Myocyte (in vitro differentiated cells): ENCODE results near the gene COA8. TPM values are rescaled to one million over a fixed set of nuclear protein-coding genes. Genes with fewer than 3 reads are reported as not detected.

ENCODE experiments used
- DNase-seq: peaks from one replicate; pipeline ENCODE4 v3.0.0-alpha.2; 2012; ENCODE audit warnings: low read depth
- polyA plus RNA-seq: library from polyadenylated mRNA; unstranded; fragments of >200 nt; gene quantifications from one replicate; pipeline ENCODE4 v1.2.1, GENCODE V29; 2012; ENCODE audit warnings: missing spikeins
- total RNA-seq: library from RNA; depleted of rRNA; stranded (reverse); fragments of >200 nt; gene quantifications from 2 replicates; pipeline ENCODE4 v1.2.3, GENCODE V29; 2014

COA8 gene, protein sequence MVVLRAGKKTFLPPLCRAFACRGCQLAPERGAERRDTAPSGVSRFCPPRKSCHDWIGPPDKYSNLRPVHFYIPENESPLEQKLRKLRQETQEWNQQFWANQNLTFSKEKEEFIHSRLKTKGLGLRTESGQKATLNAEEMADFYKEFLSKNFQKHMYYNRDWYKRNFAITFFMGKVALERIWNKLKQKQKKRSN
- total RNA-seq, result 66.5 and 69.4 TPM in 2 replicates
- polyA plus RNA-seq, result 57.4 TPM

DNA sequence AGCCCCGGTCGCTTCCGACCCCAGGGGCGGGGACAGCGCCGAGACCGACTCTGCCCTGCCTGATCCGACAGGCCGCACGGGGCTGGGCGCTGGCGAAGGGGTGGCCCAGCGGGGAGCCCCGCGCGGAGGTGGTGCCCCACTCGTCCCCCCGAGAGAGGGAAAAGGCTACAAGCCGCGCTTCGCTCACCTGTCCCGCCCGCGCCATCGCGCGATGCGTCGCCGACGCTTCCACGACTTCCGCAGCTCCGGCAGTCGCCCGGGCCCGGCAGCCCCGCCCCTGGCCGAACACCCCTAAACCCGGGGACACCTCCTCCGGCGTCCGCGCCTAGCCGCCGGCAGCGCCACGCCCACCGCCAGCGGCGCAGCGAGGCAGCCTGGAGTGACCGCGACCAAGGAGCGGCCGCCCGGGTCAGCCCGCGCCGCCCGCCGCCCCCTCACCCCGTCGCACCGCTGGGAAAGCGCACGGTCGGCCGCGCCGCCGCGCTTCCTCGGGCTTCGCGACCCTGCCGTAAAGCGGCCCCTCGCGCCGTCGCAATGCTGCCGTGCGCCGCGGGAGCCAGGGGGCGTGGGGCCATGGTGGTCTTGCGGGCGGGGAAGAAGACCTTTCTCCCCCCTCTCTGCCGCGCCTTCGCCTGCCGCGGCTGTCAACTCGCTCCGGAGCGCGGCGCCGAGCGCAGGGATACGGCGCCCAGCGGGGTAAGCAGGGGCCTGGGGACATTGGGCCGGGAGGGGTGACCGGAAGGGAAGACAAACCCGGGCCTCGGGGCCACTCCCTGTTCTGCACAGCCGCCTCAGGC lies at the start of gene COA8, which contains the start of gene BAG5:
TSS of gene COA8 (plus strand) at position 532 of the 797 bp plus-strand sequence. CDS start at position 574, 42 bp downstream.
TSS of gene BAG5 (minus strand) at position 229 of the 797 bp plus-strand sequence. CDS start 1,493 bp downstream, outside the sequence.
- peak; percentile 85 for DNase-seq

DNA sequence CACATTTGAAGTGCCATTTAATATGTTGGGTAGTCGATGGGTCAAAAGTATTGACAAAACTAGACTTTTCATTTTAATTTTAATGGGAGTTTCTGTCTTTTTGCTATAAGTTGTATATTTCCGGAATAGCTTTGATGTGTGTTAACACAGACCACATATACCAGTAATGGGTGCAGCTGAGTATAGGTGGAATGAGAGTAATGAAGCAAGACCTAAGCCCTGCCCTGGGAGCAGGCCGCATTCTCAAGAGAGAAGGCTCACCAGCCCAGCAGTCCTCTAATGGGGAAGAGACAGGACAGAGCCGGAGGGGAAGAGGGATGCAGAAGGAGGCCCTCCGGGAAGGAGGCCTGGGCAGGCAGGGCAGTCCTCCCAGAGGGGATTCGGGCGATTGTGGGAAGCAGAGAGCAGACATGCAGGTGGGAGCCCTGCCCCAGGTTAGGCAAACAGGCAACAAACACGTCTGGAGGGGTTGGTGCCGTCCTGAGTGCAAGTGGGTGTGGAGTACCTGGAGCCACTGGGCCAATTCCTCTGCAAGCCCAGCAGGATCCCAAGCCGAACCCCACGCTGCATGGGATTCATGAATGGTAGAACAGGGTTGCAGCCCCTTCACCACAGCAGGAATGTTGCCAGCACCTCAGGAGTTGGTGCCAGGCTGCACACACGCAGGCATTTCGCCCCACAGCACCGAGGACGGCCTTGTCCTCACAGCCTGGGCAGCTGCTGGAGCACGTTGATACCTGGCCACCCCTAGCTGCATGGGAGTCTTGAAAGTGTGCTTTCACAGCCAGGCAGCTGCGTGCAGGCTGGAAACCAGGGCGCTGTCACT lies 48.0 kb upstream of the COA8 start:
- no peak for DNase-seq

DNA sequence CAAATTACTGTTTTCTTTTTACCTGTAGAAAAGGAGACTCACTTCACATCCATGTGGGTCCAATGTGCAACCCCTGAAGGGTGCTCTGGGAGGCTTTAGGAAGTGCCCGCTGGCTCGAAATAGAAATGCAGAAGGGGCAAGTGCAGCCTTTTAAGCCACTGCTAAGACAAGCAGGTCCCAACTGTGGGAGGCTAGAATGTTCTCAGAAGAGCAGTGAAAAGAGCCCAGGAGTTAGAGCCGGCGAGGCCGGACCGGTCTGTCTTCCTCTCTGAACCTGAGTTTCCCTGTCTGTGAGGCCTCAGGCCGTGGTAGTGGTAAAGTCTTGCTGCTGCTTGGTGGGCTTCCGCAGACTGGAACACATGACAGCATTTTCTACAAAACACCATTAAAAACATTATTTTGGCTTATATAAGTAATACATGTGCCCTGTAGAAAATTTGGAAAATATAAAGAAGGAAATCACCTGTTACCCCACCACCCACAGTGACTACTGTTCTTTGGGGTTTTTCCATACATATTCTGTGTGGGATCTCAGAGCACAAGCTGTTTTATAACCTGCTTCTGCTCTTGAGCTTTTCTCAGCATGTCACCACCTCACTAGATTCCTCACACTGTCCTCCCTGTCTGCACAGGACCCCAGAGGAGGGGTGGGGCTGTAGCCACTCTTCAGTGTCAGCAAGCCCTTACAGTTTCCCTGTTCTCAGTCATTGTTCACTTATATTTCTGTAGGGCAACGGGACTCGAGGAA lies 46.2 kb upstream of the COA8 start:
- DNase-seq, result no peak

GRCh38 chr14:103517174-103517566 lies 45.6 kb upstream of the COA8 start:
- no peak for DNase-seq

DNA sequence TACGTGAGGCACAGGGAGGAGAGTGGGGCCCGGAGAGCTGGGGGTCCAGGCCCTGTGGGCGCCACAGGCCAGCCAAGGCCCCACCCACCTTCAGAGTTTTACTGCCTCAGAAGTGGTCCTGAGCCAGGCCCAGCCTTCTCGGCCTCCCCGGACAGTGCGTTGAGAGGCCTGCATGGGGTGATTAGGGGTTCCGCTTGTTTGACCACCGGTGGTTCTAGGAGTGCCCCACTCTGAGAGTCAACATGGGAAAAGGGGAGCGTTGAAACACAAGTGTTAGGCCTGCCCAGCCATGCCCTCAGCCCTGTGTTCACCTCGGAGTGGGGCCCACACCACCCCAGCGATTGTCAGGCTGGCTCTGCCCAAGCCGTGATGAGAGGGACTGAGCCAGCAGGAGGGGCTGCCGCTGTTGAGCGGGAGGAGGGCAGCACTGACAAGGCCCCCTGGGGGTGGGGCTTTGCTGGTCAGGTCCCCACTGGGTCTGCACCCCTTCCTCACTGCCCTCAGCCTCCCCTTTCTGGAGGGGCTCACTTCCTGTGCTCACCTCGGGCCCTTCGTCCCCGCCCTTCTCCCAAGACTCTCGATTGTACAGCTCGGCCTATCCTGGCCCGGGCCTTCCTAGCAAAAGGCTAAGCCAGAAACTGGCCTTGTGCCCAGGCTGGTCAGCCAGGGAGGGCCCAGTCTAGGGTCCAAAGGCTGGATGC lies 44.9 kb upstream of the COA8 start:
- DNase-seq, result no peak

DNA sequence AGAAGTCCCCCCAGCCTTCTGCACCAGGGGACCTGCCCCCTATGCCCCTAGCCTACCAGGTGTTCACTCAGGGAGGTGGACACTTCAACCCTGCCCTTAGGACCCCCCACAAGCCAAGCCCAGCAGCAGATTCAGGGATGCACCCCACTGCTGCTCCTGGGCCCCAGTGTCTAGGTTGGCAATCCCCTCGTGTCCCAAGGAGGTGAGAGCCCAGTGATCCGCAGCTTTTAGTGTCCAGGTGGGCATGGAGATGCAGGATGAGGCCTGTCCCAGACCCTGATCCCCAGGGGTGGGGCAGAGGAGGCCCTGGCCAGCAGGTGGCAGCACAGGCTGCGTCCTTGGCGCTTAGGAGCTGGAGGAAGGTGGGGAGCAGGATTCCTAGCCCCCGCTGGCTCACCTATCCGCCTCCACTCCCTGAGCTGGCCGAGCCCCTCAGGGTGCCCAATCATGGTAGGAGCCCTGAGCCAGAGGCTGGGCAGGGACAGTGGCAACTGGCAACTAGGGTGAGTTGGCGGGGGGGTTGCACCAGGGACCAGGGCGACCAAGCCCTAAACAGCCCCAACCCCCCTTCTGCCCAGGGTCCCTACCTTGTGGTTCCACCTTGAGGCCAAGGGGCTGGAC lies 44.2 kb upstream of the COA8 start:
- peak; percentile 66 for DNase-seq

DNA sequence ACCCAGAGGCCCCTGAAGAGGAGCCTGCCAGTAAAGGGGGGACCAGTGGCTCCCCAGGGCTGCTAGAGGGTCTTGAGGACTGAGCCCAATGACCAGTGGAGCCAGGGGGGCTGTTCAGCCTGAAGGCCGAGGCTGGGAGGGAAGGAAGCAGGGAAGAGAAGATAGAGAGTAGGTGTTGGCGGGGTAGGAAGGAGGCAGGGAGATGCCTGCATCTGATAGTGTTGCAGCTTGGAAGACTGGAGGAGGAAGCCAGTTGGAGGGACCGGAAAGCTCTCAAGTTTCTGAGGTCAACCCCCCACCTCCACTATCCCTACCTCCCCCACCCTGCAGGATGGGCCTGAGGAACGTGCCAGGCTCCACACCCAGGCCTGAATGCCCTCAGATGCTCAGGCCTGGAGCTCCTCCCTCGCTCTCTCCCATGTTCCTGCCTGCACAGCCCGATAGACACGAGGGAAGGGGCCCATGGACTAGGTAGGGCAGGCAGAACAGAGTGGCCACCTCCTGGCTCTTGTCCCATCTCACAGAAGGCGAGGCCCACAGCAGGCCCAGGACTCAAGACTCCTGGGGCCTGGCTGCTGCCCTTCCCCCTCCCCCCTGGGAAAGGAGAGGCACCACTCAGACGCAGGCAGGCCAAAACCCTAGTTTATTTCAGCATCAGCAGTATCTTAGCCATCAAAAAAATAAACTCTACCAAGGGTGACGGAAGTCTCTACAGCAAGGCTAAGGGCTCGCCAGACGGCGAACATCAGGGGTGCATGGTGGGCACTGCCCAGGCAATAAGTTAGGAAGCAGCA lies 43.5 kb upstream of the COA8 start:
- DNase-seq, result peak; percentile 53

GRCh38 chr14:103519837-103520212 lies 42.9 kb upstream of the COA8 start:
- no peak for DNase-seq

- DNase-seq, result no peak
Observed at GRCh38 chr14:103520269-103520656, 42.5 kb upstream of the COA8 start.

DNA sequence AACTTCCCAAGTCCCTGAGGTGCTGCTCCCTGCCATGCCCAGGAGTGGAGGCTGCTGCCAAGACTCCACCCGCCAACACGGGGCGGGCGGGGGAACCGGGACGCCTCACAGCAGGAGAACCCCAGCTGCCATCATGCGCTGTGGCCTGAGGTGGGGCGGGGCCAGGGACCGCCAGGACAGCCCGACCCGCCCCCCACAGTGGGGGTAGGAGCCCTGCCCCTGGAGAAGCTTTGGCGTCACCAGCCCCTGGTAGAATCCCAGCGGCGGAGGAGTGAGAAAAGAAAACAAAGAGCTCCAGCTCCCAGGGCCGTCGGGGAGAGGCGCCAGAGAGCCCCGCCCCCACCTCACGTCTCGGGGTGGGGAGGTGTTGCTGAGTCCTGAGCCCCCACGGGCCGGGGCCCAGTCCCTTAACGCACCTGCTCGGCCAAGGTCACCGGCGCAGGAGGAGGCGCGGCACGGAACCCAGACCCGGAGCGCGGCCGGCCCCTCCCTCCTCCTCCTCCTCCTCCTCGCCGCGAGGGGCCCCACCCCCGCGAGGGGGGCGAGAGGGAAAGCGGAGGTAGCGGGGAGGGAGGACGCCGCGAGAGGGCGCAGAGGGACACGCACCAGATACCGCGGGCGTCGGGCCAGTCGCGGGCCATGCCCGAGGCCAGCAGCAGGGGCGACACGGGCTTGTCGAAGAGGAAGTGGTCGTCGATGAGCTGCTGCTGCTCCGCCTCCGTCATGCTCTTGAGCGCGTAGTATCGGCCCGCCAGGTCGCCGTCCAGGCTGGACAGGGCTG lies 41.9 kb upstream of the COA8 start:
- peak; percentile 78 for DNase-seq

- DNase-seq, result no peak
Observed at GRCh38 chr14:103521438-103521950, 41.3 kb upstream of the COA8 start.

DNA sequence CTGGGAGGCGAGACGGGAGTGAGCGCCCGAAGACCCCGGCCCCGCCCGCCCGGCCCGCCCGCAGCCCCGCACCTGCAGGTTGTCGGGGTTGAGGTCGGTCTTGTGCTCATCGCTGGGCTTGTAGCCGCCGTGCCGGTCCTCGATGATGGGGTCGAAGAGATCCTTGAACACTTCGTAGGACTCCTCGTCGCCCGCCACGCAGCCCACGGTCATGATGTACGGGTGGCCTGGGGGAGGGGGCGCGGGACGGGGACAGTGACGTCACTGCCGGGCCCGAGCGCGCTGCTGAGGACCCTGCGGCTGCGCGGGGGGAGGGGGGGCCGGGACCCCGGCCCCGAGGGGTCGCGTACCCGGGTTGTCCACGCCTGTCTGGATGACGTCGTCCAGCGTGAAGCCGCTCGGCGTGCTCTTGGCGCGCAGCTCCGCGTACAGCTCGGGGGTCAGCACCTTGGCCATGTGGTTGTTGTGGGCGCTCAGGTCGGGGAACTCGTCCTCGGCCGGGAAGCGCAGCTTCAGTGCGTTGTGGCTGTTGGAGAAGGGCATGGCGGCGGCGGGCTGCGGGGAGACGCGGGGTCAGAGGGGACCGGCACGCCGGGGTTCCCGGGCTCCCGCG lies 40.7 kb upstream of the COA8 start:
- DNase-seq, result peak; percentile 44

DNA sequence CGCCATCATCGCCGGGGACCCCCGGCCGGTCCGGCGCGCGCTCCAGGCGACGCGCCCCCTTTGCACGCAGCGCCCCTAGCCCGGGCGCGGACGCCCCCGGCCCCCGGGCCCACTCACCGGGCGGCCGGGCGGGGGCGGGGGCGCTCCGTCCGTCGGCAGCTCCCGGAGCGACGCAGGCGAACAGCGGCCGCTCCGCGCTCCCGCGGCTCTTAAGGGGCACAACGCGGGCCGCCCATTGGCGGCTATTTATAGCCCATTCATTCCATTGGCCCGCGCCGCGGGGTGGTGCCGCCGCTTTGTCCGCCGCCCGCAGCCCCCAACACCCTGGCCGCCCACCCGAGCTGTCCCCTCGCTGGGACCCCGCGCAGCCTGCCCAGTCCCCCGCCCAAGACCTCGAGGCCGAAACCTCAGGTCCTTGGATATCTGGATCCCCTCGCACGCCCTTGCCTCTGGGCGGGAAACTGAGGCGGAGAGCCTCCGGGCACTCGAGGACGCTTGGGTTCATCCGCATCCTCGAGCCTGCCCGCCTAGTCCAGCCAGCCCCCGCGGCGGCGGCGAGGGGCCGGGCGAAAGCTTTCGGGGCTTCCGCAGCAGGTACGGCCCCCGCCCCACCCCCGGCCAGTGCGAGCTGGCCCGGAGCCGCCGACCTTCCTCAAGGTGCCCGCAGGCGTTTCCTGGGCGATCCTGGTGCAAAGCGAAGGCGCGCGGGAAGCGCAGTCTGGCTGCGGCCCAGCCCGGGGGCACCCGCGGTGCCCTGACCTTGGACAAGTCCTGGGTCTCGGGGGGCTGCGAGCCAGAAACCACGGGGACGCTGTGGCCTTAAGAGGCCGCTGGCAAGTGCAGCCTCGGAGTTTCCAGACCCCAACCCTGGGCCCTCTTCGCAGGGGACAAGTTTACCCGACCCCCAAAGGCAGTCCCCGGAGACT lies 39.8 kb upstream of the COA8 start, which contains the start of gene CKB:
TSS of gene CKB (minus strand) at position 182 of the 926 bp plus-strand sequence. CDS start 337 bp downstream, outside the sequence.
- peak; percentile 73 for DNase-seq

DNA sequence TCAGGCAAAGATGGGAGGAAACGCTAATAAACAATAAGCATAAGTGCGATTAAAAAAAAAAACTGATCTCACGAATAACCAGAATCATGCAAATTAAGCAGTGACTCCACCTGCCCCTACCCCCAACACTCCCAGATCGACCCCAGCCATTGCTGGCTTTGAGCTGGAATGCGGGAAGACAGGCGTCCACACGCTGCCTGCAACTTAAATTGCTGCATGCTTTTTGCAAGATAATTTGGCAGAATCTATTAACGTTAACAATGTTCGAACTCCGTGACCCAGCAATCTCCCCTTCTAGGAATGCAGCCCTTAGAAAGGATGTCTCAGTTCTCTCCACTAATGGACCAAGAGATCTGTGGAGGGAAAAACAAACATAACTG lies 39.2 kb upstream of the COA8 start:
- no peak for DNase-seq

DNA sequence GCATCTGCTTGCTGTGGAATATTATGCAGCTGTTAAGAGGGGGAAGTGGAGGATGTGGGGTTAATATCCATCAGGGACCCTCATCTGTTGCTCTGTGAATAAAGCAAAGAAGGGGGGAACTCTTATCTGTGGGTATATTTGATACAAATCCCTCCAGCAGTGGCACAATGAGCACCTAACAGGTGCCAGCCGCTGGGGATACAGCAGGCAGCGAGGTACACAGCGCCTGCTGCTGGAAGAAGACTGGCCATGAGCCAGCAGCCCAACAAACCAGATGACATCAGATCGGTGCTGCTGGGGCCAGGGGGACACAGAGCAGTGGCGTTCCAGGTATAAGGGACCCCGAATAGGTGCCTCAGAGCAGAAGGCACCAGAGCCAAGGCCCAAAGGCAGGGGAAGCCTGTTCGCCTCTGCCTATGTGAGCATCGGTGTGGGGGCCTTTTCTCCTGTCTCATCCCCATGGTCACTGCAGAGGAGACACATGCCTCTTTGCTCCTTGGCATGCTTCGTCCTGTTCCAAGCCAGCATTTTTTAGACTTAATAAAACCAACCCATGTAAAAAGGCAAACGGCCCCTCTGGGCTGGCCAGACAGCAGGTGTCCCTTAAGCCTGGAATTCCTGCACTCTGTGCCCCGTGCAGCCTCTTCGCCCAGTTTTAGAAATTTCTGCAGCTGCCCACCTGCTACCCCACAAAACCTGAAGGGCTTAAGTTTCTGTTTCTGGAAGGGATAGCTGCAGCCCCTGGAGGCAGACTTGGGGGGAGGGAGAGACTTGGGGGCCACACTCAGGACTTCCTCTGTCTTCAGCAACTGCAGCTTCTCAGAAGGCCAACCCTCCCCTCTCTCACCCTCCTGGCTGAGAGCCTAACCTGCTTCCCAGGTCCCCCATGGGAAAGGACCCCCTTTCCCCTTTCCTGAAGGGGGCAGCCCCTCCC lies 38.5 kb upstream of the COA8 start:
- DNase-seq, result peak; percentile 66
